ENCODE measurements around the gene RASD1. TPM values are rescaled to one million over a fixed set of nuclear protein-coding genes. Genes with fewer than 3 reads are reported as not detected.
A peak's percentile ranks its signal among the peaks of the same experiment; 100 is the strongest.

Gene RASD1
- total and polyA plus RNA-seq, 11 donors, result 1.5 to 79.2 (median 17.5) TPM

DNA sequence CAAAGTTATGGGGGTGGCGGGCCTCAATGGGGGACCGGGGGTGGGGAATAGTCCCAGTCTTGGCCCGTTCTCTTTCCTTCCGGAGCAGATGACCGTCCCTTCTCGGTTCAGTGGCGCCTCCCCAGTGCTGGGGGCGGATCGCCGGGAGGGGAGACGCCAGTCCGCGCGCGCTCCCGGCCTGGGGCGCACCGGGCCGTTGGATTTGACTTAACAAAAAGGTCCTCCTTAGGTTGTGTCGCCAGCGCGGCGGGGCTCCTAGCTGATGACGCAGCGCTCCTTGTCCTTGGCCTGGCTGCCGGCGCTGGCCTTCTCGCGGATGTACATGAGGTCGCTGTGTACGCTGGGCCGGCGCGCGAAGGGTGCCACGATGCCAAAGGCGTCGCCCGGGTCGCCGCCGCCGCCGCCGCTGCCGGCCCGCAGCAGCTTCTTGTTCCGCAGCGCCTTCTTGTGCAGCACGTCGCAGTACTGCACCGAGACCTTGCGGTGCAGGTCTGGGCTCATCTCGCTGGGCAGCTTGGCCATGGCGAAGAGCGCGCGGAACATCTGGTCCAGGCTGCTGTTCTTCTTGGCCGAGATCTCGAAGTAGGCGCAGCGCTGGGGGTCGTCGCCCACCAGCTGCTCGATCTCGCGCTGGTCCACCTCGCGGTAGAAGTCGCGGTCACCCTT, 1.2 kb downstream of the RASD1 start:
- Histone ChIP-seq H3K36me3 (peaks cover 0 to 30% (median 22%) of the 10 kb centered on the region in 9 donors), H3K9me3 (no peaks in the 10 kb centered on the region), H3K4me1 (peaks cover 0 to 64% (median 30%) of the 10 kb centered on the region in 12 donors), H3K4me3 (peak overlapping the region; percentile 49 to 81 (median 68)), H3K27me3 (peaks cover 0 to 7% (median 0%) of the 10 kb centered on the region in 9 donors), H3K27ac (peak overlapping the region; percentile 11 to 98 (median 91))
- TF ChIP-seq POLR2A (IDR thresholded peaks at IDR 0.05) (no peak), CTCF (IDR thresholded peaks at IDR 0.05) (no peak)
- peak in 3 of 4 donors; percentile 3 to 15 (median 4) for ATAC-seq
- peak; percentile 49 to 81 (median 70) for DNase-seq
- 1 to 6% (median 2%) methylated on average over 21 to 71 of the region's 71 CpGs for WGBS, 4 donors
- intact Hi-C loops (cut with DNase I), result loop anchor here (2.0 to 10.0 kb wide), 9 partner anchors 18 to 150 kb away; partner anchors contain the start of gene MED9 (in 1 of the 10)

GRCh38 chr17:17494499-17494869, 1.7 kb downstream of the RASD1 start:
- DNase-seq (no peak), ATAC-seq (no peak)
- no peak for TF ChIP-seq CTCF (IDR thresholded peaks at IDR 0.05)
- TF ChIP-seq POLR2A (IDR thresholded peaks at IDR 0.05), result no peak
- peak overlapping the region; percentile 49 to 81 (median 68) for H3K4me3 ChIP-seq
- peak overlapping the region; percentile 11 to 98 (median 91) for H3K27ac ChIP-seq
- peaks cover 0 to 7% (median 0%) of the 10 kb centered on the region in 9 donors for H3K27me3 ChIP-seq
- H3K4me1 ChIP-seq, result peaks cover 0 to 69% (median 30%) of the 10 kb centered on the region in 12 donors
- peaks cover 0 to 35% (median 23%) of the 10 kb centered on the region in 9 donors for H3K36me3 ChIP-seq
- no peaks in the 10 kb centered on the region for H3K9me3 ChIP-seq
- intact Hi-C loops (cut with DNase I), result loop anchor here in 5 of 10 donors (2.0 to 10.0 kb wide), 6 partner anchors 18 to 150 kb away; partner anchors contain the start of gene MED9 (in 1 of the 5)
- WGBS, 4 donors, result 11 to 22% (median 17%) methylated on average over 14 of the region's 14 CpGs

GRCh38 chr17:17493986-17494466, 2.2 kb downstream of the RASD1 start:
- intact Hi-C loops (cut with DNase I), result loop anchor here in 5 of 10 donors (2.0 to 10.0 kb wide), 6 partner anchors 17 to 151 kb away; partner anchors contain the start of gene MED9 (in 1 of the 5)
- Histone ChIP-seq H3K4me3 (peak overlapping the region in 6 of 12 donors; percentile 50 to 74 (median 69)), H3K36me3 (peaks cover 0 to 39% (median 25%) of the 10 kb centered on the region in 9 donors), H3K27ac (peak overlapping the region in 9 of 12 donors; percentile 37 to 95 (median 90)), H3K27me3 (peaks cover 0 to 7% (median 0%) of the 10 kb centered on the region in 9 donors), H3K9me3 (no peaks in the 10 kb centered on the region), H3K4me1 (peaks cover 0 to 74% (median 30%) of the 10 kb centered on the region in 12 donors)
- TF ChIP-seq POLR2A (IDR thresholded peaks at IDR 0.05), result no peak
- no peak for TF ChIP-seq CTCF (IDR thresholded peaks at IDR 0.05)
- ATAC-seq (no peak), DNase-seq (no peak)
- WGBS, 4 donors, result 64 to 69% (median 67%) methylated on average over 5 of the region's 5 CpGs
